Smooth muscle cell of the brain vasculature (primary cell): Measurements from ENCODE around the gene ZC2HC1B.

Experiments
- DNase-seq: peaks from one replicate; pipeline ENCODE4 v3.0.0-alpha.2; 2012; ENCODE audit warnings: low read depth, low spot score

Gene ZC2HC1B

GRCh38 chr6:143961886-143962878 is 97.9 kb downstream of the ZC2HC1B start:
- DNase-seq = no peak

- DNase-seq = no peak
These were observed 99.1 kb downstream of the ZC2HC1B start for GRCh38 chr6:143963158-143963919.

GRCh38 chr6:143964674-143965081 is 100.4 kb downstream of the ZC2HC1B start:
- no peak for DNase-seq

- no peak for DNase-seq
These were observed 101.4 kb downstream of the ZC2HC1B start for GRCh38 chr6:143965503-143966171.

- DNase-seq = no peak
These were observed 102.0 kb downstream of the ZC2HC1B start for GRCh38 chr6:143966312-143966711.

- DNase-seq = no peak
These were observed 103.6 kb downstream of the ZC2HC1B start for GRCh38 chr6:143967706-143968376.

GRCh38 chr6:143969077-143969476 is 104.8 kb downstream of the ZC2HC1B start:
- no peak for DNase-seq

- DNase-seq = no peak
These were observed 106.4 kb downstream of the ZC2HC1B start for GRCh38 chr6:143970456-143971218.

GRCh38 chr6:143971482-143972205 is 107.4 kb downstream of the ZC2HC1B start:
- DNase-seq = no peak

GRCh38 chr6:143973097-143973966 is 109.1 kb downstream of the ZC2HC1B start:
- DNase-seq = no peak

- DNase-seq = no peak
These were observed 109.8 kb downstream of the ZC2HC1B start for GRCh38 chr6:143974089-143974488.

- DNase-seq = no peak
These were observed 112.6 kb downstream of the ZC2HC1B start for GRCh38 chr6:143976806-143977349.

GRCh38 chr6:143980921-143981320 is 116.6 kb downstream of the ZC2HC1B start:
- no peak for DNase-seq

GRCh38 chr6:143982968-143983367 is 118.7 kb downstream of the ZC2HC1B start:
- no peak for DNase-seq

- DNase-seq = no peak
These were observed 120.4 kb downstream of the ZC2HC1B start for GRCh38 chr6:143984666-143985065.

GRCh38 chr6:143986463-143987065 is 122.3 kb downstream of the ZC2HC1B start:
- no peak for DNase-seq
